Renal cortical epithelial cell (primary cell): Measurements from ENCODE around the gene KLK3. TPM values are rescaled to one million over a fixed set of nuclear protein-coding genes. Genes with fewer than 3 reads are reported as not detected.

Source experiments
- DNase-seq: peaks from one replicate; pipeline ENCODE4 v3.0.0-alpha.2; 2011; ENCODE audit warnings: low read depth
- total RNA-seq: library from RNA; depleted of rRNA; stranded (reverse); fragments of >200 nt; gene quantifications from 2 replicates; pipeline ENCODE4 v1.2.3, GENCODE V29; 2014

KLK3 gene
- total RNA-seq, 1 donor from 2014 or later = not detected

GRCh38 chr19:50898018-50898417 lies 43.3 kb downstream of the KLK3 start:
- DNase-seq = no peak

- DNase-seq = no peak
Measured at GRCh38 chr19:50899569-50899968, 44.9 kb downstream of the KLK3 start.

- DNase-seq = no peak
Measured at GRCh38 chr19:50902640-50903039, 47.9 kb downstream of the KLK3 start.

- no peak for DNase-seq
Measured at GRCh38 chr19:50906217-50906616, 51.5 kb downstream of the KLK3 start.

- DNase-seq = no peak
Measured at GRCh38 chr19:50908336-50908735, 53.6 kb downstream of the KLK3 start.

GRCh38 chr19:50909240-50910070 lies 54.7 kb downstream of the KLK3 start:
- no peak for DNase-seq

Other genes starting within 250 kb of the KLK3 start
- 0.40 TPM in 1 of 2 replicates, not detected in the other for gene SYT3, start 215.0 kb upstream of the KLK3 start, total RNA-seq
- gene C19orf81, start 205.5 kb upstream of the KLK3 start, total RNA-seq = 0.40 TPM in 1 of 2 replicates, not detected in the other
- 0.17 and 0.65 TPM in 2 replicates for gene SHANK1, start 135.1 kb upstream of the KLK3 start, total RNA-seq
- 0.15 and 0.52 TPM in 2 replicates for gene CLEC11A, start 131.6 kb upstream of the KLK3 start, total RNA-seq
- not detected in 2 replicates for gene GPR32, start 84.5 kb upstream of the KLK3 start, total RNA-seq
- not detected in 2 replicates for gene ACP4, start 64.5 kb upstream of the KLK3 start, total RNA-seq
- gene KLK1, start 31.1 kb upstream of the KLK3 start, total RNA-seq = not detected in 2 replicates
- gene KLK15, start 21.3 kb upstream of the KLK3 start, total RNA-seq = not detected in 2 replicates
- gene KLK2, start 18.5 kb downstream of the KLK3 start, total RNA-seq = not detected in 2 replicates
- gene KLK4, start 56.5 kb downstream of the KLK3 start, total RNA-seq = not detected in 2 replicates
- gene KLK5, start 98.1 kb downstream of the KLK3 start, total RNA-seq = 1.3 and 20.7 TPM in 2 replicates
- gene KLK6, start 114.7 kb downstream of the KLK3 start, total RNA-seq = 1.0 and 16.8 TPM in 2 replicates
- 0.30 and 10.8 TPM in 2 replicates for gene KLK7, start 129.0 kb downstream of the KLK3 start, total RNA-seq
- gene KLK8, start 146.7 kb downstream of the KLK3 start, total RNA-seq = 5.4 TPM in 1 of 2 replicates, not detected in the other
- 0.60 and 17.4 TPM in 2 replicates for gene KLK10, start 164.8 kb downstream of the KLK3 start, total RNA-seq
- gene KLK11, start 171.7 kb downstream of the KLK3 start, total RNA-seq = not detected in 2 replicates
- not detected in 2 replicates for gene KLK12, start 180.1 kb downstream of the KLK3 start, total RNA-seq
- not detected in 2 replicates for gene KLK13, start 210.2 kb downstream of the KLK3 start, total RNA-seq
- gene KLK14, start 228.0 kb downstream of the KLK3 start, total RNA-seq = not detected in 2 replicates